CD4-positive, alpha-beta T cell treated with Interleukin-12 subunit alpha and Interleukin-12 subunit beta, for 1 hour (primary cell): ENCODE data around the gene TACC2.

Source experiments
- DNase-seq: peaks from one replicate; pipeline ENCODE4 v3.0.0-alpha.2; 2020

TACC2 gene

GRCh38 chr10:122149561-122150505 lies 160.9 kb downstream of the TACC2 start:
- DNase-seq: no peak

GRCh38 chr10:122151121-122151694 lies 162.2 kb downstream of the TACC2 start:
- DNase-seq: no peak

GRCh38 chr10:122152544-122152943 lies 163.6 kb downstream of the TACC2 start:
- DNase-seq: no peak

- DNase-seq: no peak
Observed at GRCh38 chr10:122154031-122154544, 165.1 kb downstream of the TACC2 start.

- no peak for DNase-seq
Observed at GRCh38 chr10:122154545-122155366, 165.8 kb downstream of the TACC2 start.

- no peak for DNase-seq
Observed at GRCh38 chr10:122157451-122157850, 168.5 kb downstream of the TACC2 start.

GRCh38 chr10:122158362-122158761 lies 169.4 kb downstream of the TACC2 start:
- no peak for DNase-seq

GRCh38 chr10:122159141-122159970 lies 170.4 kb downstream of the TACC2 start:
- no peak for DNase-seq

- no peak for DNase-seq
Observed at GRCh38 chr10:122161795-122162194, 172.8 kb downstream of the TACC2 start.

GRCh38 chr10:122162671-122163173 lies 173.8 kb downstream of the TACC2 start:
- DNase-seq: no peak

GRCh38 chr10:122163174-122164022 lies 174.4 kb downstream of the TACC2 start:
- no peak for DNase-seq

- no peak for DNase-seq
Observed at GRCh38 chr10:122164023-122164601, 175.1 kb downstream of the TACC2 start.

GRCh38 chr10:122164815-122165483 lies 176.0 kb downstream of the TACC2 start:
- no peak for DNase-seq

GRCh38 chr10:122165484-122166276 lies 176.7 kb downstream of the TACC2 start:
- no peak for DNase-seq

- no peak for DNase-seq
Observed at GRCh38 chr10:122168101-122168500, 179.1 kb downstream of the TACC2 start.

GRCh38 chr10:122168598-122169394 lies 179.8 kb downstream of the TACC2 start:
- DNase-seq: no peak

- no peak for DNase-seq
Observed at GRCh38 chr10:122170802-122171201, 181.8 kb downstream of the TACC2 start.
